ENCODE data around the gene KAT8.
"Not testable (repeated sequence)": the region's sequence is repeated elsewhere in the genome, so short reads cannot be mapped to it uniquely, and the experiment has no call there.

Gene KAT8

GRCh38 chr16:31084584-31085302 lies 32.7 kb upstream of the KAT8 start:
- DNase-seq, result no peak

- no peak for DNase-seq
These were observed 32.1 kb upstream of the KAT8 start for GRCh38 chr16:31085411-31085810.

- no peak for DNase-seq
These were observed 31.4 kb upstream of the KAT8 start for GRCh38 chr16:31085873-31086628.

GRCh38 chr16:31086629-31086906 lies 30.9 kb upstream of the KAT8 start:
- no peak for DNase-seq

- DNase-seq, result no peak
These were observed 30.0 kb upstream of the KAT8 start for GRCh38 chr16:31087481-31087880.

GRCh38 chr16:31087971-31088370 lies 29.5 kb upstream of the KAT8 start:
- DNase-seq, result no peak

- no peak for DNase-seq
These were observed 28.8 kb upstream of the KAT8 start, which contains the start of gene PRSS53 for GRCh38 chr16:31088459-31089183. PRSS53 (minus strand) TSS chr16:31088943; CDS start chr16:31088809, 134 bp downstream.

GRCh38 chr16:31089199-31089598 lies 28.3 kb upstream of the KAT8 start:
- DNase-seq, result no peak

- DNase-seq, result no peak
These were observed 26.9 kb upstream of the KAT8 start for GRCh38 chr16:31090540-31090939.

GRCh38 chr16:31092330-31092729 lies 25.1 kb upstream of the KAT8 start:
- DNase-seq, result no peak

GRCh38 chr16:31093132-31093703 lies 24.2 kb upstream of the KAT8 start:
- DNase-seq, result no peak

GRCh38 chr16:31094088-31094423 lies 23.4 kb upstream of the KAT8 start:
- no peak for DNase-seq

GRCh38 chr16:31094424-31095120 lies 22.9 kb upstream of the KAT8 start, which contains the start of gene VKORC1:
VKORC1 (minus strand) TSS chr16:31094797; CDS start chr16:31094729, 68 bp downstream.
- peak; percentile 95 for DNase-seq

- no peak for DNase-seq
These were observed 17.4 kb upstream of the KAT8 start for GRCh38 chr16:31099860-31100638.

GRCh38 chr16:31100876-31101641 lies 16.4 kb upstream of the KAT8 start:
- not testable (repeated sequence) for DNase-seq

- DNase-seq, result peak; percentile 75
These were observed 11.7 kb upstream of the KAT8 start for GRCh38 chr16:31105677-31106213.

- DNase-seq, result no peak
These were observed 10.7 kb upstream of the KAT8 start for GRCh38 chr16:31106509-31107464.

GRCh38 chr16:31107465-31107867 lies 10.0 kb upstream of the KAT8 start:
- no peak for DNase-seq

GRCh38 chr16:31108035-31108793 lies 9.2 kb upstream of the KAT8 start, which contains the start of gene BCKDK:
BCKDK (plus strand) TSS chr16:31108386; CDS start chr16:31109224, 838 bp downstream.
- peak; percentile 73 for DNase-seq

Measured in GDM1 (cell line).